Skeletal muscle satellite cell (primary cell): ENCODE results near the gene ERGIC2.

Experiments
- H3K27me3 ChIP-seq: 2 replicates; pipeline ENCODE4 v1.7.0; 2013; ENCODE audit warnings: low read length; ENCODE audit not compliant: control insufficient read depth, insufficient read depth
- H3K36me3 ChIP-seq: 2 replicates; pipeline ENCODE4 v1.7.0; 2013; ENCODE audit warnings: mild to moderate bottlenecking, control low read depth, low read length; ENCODE audit not compliant: insufficient read depth
- H3K4me1 ChIP-seq: 2 replicates; pipeline ENCODE4 v1.7.0; 2013; ENCODE audit warnings: low read length; ENCODE audit not compliant: control insufficient read depth, insufficient read depth
- H3K4me2 ChIP-seq: 2 replicates; pipeline ENCODE4 v1.7.0; 2013; ENCODE audit warnings: mild to moderate bottlenecking, low read length
- H3K4me3 ChIP-seq: 2 replicates; pipeline ENCODE4 v1.7.0; 2013; ENCODE audit warnings: low read length
- H3K9ac ChIP-seq: 2 replicates; pipeline ENCODE4 v1.7.0; 2013; ENCODE audit warnings: mild to moderate bottlenecking, low read depth, low read length, moderate library complexity
- H3K9me3 ChIP-seq: replicated peaks from 2 replicates; pipeline ENCODE4 v1.7.0; 2013; ENCODE audit warnings: mild to moderate bottlenecking, control low read depth, low read length

Gene ERGIC2

GRCh38 chr12:29320295-29321085 lies 60.5 kb downstream of the ERGIC2 start:
- Histone ChIP-seq H3K27me3 (no peaks in the 10 kb centered on the region), H3K4me3 (no peak overlapping the region), H3K36me3 (peaks cover 7% of the 10 kb centered on the region), H3K9me3 (no peaks in the 10 kb centered on the region), H3K9ac (no peak overlapping the region), H3K4me2 (no peak overlapping the region), H3K4me1 (peaks cover 15% of the 10 kb centered on the region)

- Histone ChIP-seq H3K4me1 (peaks cover 15% of the 10 kb centered on the region), H3K4me3 (no peak overlapping the region), H3K36me3 (peaks cover 7% of the 10 kb centered on the region), H3K4me2 (no peak overlapping the region), H3K9ac (no peak overlapping the region), H3K27me3 (no peaks in the 10 kb centered on the region), H3K9me3 (no peaks in the 10 kb centered on the region)
Measured at GRCh38 chr12:29317556-29318363, 63.2 kb downstream of the ERGIC2 start.

- no peaks in the 10 kb centered on the region for H3K9me3 ChIP-seq
- no peak overlapping the region for H3K9ac ChIP-seq
- H3K4me3 ChIP-seq, result no peak overlapping the region
- peaks cover 15% of the 10 kb centered on the region for H3K4me1 ChIP-seq
- no peaks in the 10 kb centered on the region for H3K27me3 ChIP-seq
- no peaks in the 10 kb centered on the region for H3K36me3 ChIP-seq
- no peak overlapping the region for H3K4me2 ChIP-seq
Measured at GRCh38 chr12:29316752-29317151, 64.2 kb downstream of the ERGIC2 start.

- Histone ChIP-seq H3K4me3 (no peak overlapping the region), H3K36me3 (no peaks in the 10 kb centered on the region), H3K27me3 (no peaks in the 10 kb centered on the region), H3K9me3 (no peaks in the 10 kb centered on the region), H3K4me2 (no peak overlapping the region), H3K4me1 (peaks cover 2% of the 10 kb centered on the region), H3K9ac (no peak overlapping the region)
Measured at GRCh38 chr12:29314416-29314815, 66.6 kb downstream of the ERGIC2 start.

- no peak overlapping the region for H3K9ac ChIP-seq
- no peaks in the 10 kb centered on the region for H3K9me3 ChIP-seq
- no peaks in the 10 kb centered on the region for H3K27me3 ChIP-seq
- no peaks in the 10 kb centered on the region for H3K36me3 ChIP-seq
- no peak overlapping the region for H3K4me2 ChIP-seq
- no peak overlapping the region for H3K4me3 ChIP-seq
- no peaks in the 10 kb centered on the region for H3K4me1 ChIP-seq
Measured at GRCh38 chr12:29310899-29311298, 70.1 kb downstream of the ERGIC2 start.

- H3K36me3 ChIP-seq, result no peaks in the 10 kb centered on the region
- no peaks in the 10 kb centered on the region for H3K9me3 ChIP-seq
- H3K9ac ChIP-seq, result no peak overlapping the region
- no peak overlapping the region for H3K4me3 ChIP-seq
- H3K27me3 ChIP-seq, result no peaks in the 10 kb centered on the region
- H3K4me2 ChIP-seq, result no peak overlapping the region
- no peaks in the 10 kb centered on the region for H3K4me1 ChIP-seq
Measured at GRCh38 chr12:29309320-29309902, 71.6 kb downstream of the ERGIC2 start.

GRCh38 chr12:29306682-29307081 lies 74.3 kb downstream of the ERGIC2 start:
- no peaks in the 10 kb centered on the region for H3K4me1 ChIP-seq
- H3K36me3 ChIP-seq, result no peaks in the 10 kb centered on the region
- H3K27me3 ChIP-seq, result no peaks in the 10 kb centered on the region
- H3K4me3 ChIP-seq, result no peak overlapping the region
- no peak overlapping the region for H3K9ac ChIP-seq
- no peaks in the 10 kb centered on the region for H3K9me3 ChIP-seq
- H3K4me2 ChIP-seq, result no peak overlapping the region

- H3K4me3 ChIP-seq, result no peak overlapping the region
- no peaks in the 10 kb centered on the region for H3K4me1 ChIP-seq
- H3K27me3 ChIP-seq, result no peaks in the 10 kb centered on the region
- no peaks in the 10 kb centered on the region for H3K9me3 ChIP-seq
- H3K9ac ChIP-seq, result no peak overlapping the region
- H3K4me2 ChIP-seq, result no peak overlapping the region
- H3K36me3 ChIP-seq, result no peaks in the 10 kb centered on the region
Measured at GRCh38 chr12:29306266-29306665, 74.7 kb downstream of the ERGIC2 start.

GRCh38 chr12:29304388-29304787 lies 76.6 kb downstream of the ERGIC2 start:
- Histone ChIP-seq H3K4me1 (no peaks in the 10 kb centered on the region), H3K4me2 (no peak overlapping the region), H3K27me3 (no peaks in the 10 kb centered on the region), H3K9ac (no peak overlapping the region), H3K36me3 (no peaks in the 10 kb centered on the region), H3K9me3 (no peaks in the 10 kb centered on the region), H3K4me3 (no peak overlapping the region)

- Histone ChIP-seq H3K9me3 (no peaks in the 10 kb centered on the region), H3K36me3 (no peaks in the 10 kb centered on the region), H3K4me1 (no peaks in the 10 kb centered on the region), H3K4me2 (no peak overlapping the region), H3K4me3 (no peak overlapping the region), H3K27me3 (no peaks in the 10 kb centered on the region), H3K9ac (no peak overlapping the region)
Measured at GRCh38 chr12:29301114-29301513, 79.9 kb downstream of the ERGIC2 start.

- Histone ChIP-seq H3K4me1 (no peaks in the 10 kb centered on the region), H3K27me3 (no peaks in the 10 kb centered on the region), H3K36me3 (no peaks in the 10 kb centered on the region), H3K4me3 (no peak overlapping the region), H3K4me2 (no peak overlapping the region), H3K9ac (no peak overlapping the region), H3K9me3 (no peaks in the 10 kb centered on the region)
Measured at GRCh38 chr12:29299633-29300032, 81.3 kb downstream of the ERGIC2 start.
